GM12878 (cell line): ENCODE results near the gene FTO. TPM values are rescaled to one million over a fixed set of nuclear protein-coding genes. Genes with fewer than 3 reads are reported as not detected.

Source experiments
- ATAC-seq: fragments of 200-7000 bp; cut with Tn5 transposase; 3 replicates; pipeline ENCODE4 v1.9.1; 2020; ENCODE audit warnings: mild to moderate bottlenecking, moderate library complexity
- BruUV-seq: library from RNA; stranded (reverse); fragments of 400-500 nt; replicated peaks from 2 replicates; lab custom pipeline; 2021; lab: Mats Ljungman, UMichigan
- CTCF ChIA-PET: fragments of 300-600 bp; sonication (Branson Sonifier 250); formaldehyde crosslinking; extraction: SDS; loops from one replicate; lab custom pipeline; 2021; ENCODE audit warnings: inconsistent platforms; lab: Yijun Ruan, JAX
- POLR2A ChIA-PET: fragments of 350-600 bp; formaldehyde crosslinking; extraction: SDS; loops from one replicate; lab custom pipeline; 2021; ENCODE audit warnings: inconsistent platforms; lab: Charles Lee
- RAD21 ChIA-PET: fragments of 300-600 bp; sonication (Branson Sonifier 250); formaldehyde crosslinking; loops from one replicate; lab custom pipeline; 2023; ENCODE audit warnings: antibody characterized with exemption; ENCODE audit not compliant: unreplicated experiment; lab: Charles Lee
- SMC1A ChIA-PET: fragments of 300-600 bp; sonication (Branson Sonifier 250); formaldehyde crosslinking; loops from one replicate; lab custom pipeline; 2023; ENCODE audit not compliant: unreplicated experiment, uncharacterized antibody; lab: Charles Lee
- DNase-seq: peaks from one replicate; pipeline ENCODE4 v3.0.0-alpha.2; 2011; ENCODE audit warnings: low read depth, low spot score
- FAIRE-seq: peaks from 3 replicates; lab custom pipeline; 2011; peaks lifted over from hg19 to GRCh38; lab: Jason Lieb, UNC
- H2AFZ ChIP-seq: 2 replicates; pipeline ENCODE4 v1.6.0; 2011; ENCODE audit warnings: low read depth, low read length, control low read depth; ENCODE audit not compliant: control insufficient read depth
- H3K27ac ChIP-seq: 2 replicates; pipeline ENCODE4 v1.5.1; 2011; ENCODE audit warnings: control low read depth; ENCODE audit not compliant: control insufficient read depth, insufficient read depth
- H3K27me3 ChIP-seq, 2 experiments: replicated peaks in 1 of 2; 2 replicates each; pipeline versions ENCODE4 v1.6.0 to v1.6.1; 2011; ENCODE audit warnings: low read length in 1 of 2; ENCODE audit not compliant: control insufficient read depth in 2 of 2, insufficient read depth in 2 of 2
- H3K36me3 ChIP-seq, 2 experiments: 2 replicates each; pipeline ENCODE4 v1.5.1; 2011; ENCODE audit warnings: low read length in 1 of 2; ENCODE audit not compliant: control insufficient read depth in 2 of 2, insufficient read depth in 2 of 2
- H3K4me1 ChIP-seq: 2 replicates; pipeline ENCODE4 v1.6.1; 2011; ENCODE audit warnings: mild to moderate bottlenecking, low read length, moderate library complexity, mixed read lengths; ENCODE audit not compliant: control insufficient read depth, insufficient read depth
- H3K4me2 ChIP-seq: 2 replicates; pipeline ENCODE4 v1.6.0; 2011; ENCODE audit warnings: control low read depth; ENCODE audit not compliant: control insufficient read depth, insufficient read depth
- H3K4me3 ChIP-seq: fragments of 200-600 bp; sonication (generic); 2 replicates; pipeline ENCODE4 v1.5.1; 2016
- H3K79me2 ChIP-seq: 2 replicates; pipeline ENCODE4 v1.6.0; 2011; ENCODE audit warnings: low read length; ENCODE audit not compliant: control insufficient read depth, insufficient read depth
- H3K9ac ChIP-seq: 2 replicates; pipeline ENCODE4 v1.8.0; 2011; ENCODE audit warnings: low read length, control low read depth, mixed read lengths; ENCODE audit not compliant: control insufficient read depth, insufficient read depth
- H3K9me3 ChIP-seq: replicated peaks from 3 replicates; pipeline ENCODE4 v1.5.1; 2011; ENCODE audit warnings: mild to moderate bottlenecking, low read length; ENCODE audit not compliant: control insufficient read depth, insufficient read depth
- H4K20me1 ChIP-seq: 2 replicates; pipeline ENCODE4 v1.6.0; 2011; ENCODE audit not compliant: control insufficient read depth, insufficient read depth
- CBX3 ChIP-seq: fragments of 200-600 bp; sonication (generic); IDR thresholded peaks from 2 replicates; pipeline ENCODE4 v1.6.1; 2016; ENCODE audit warnings: low read depth, borderline replicate concordance
- GATAD2B ChIP-seq: fragments of 450-650 bp; conservative IDR thresholded peaks from 2 replicates; pipeline ENCODE4 v1.6.1; 2017; ENCODE audit warnings: low read depth, mild to moderate bottlenecking, moderate library complexity
- HCFC1 ChIP-seq: fragments of 150-350 bp; IDR thresholded peaks from 2 replicates; pipeline ENCODE4 v1.6.1; 2014; ENCODE audit warnings: low read length
- HDAC2 ChIP-seq: fragments of 200-600 bp; sonication (generic); IDR thresholded peaks from 2 replicates; pipeline ENCODE4 v1.6.1; 2017
- MTA2 ChIP-seq: fragments of 450-650 bp; IDR thresholded peaks from 2 replicates; pipeline ENCODE4 v1.6.1; 2016; ENCODE audit warnings: low read depth, mild to moderate bottlenecking, moderate library complexity
- NFYA ChIP-seq: IDR thresholded peaks from 2 replicates; pipeline ENCODE4 v1.6.1; 2011; ENCODE audit warnings: low read depth, mild to moderate bottlenecking, low read length, improper control_type of control experiment, borderline replicate concordance
- NFYB ChIP-seq: IDR thresholded peaks from 2 replicates; pipeline ENCODE4 v1.6.1; 2011; ENCODE audit warnings: low read depth, mild to moderate bottlenecking, low read length, improper control_type of control experiment, moderate library complexity; ENCODE audit not compliant: insufficient read depth
- NR2C1 ChIP-seq: fragments of 450-650 bp; IDR thresholded peaks from 2 replicates; pipeline ENCODE4 v1.6.1; 2017; ENCODE audit warnings: antibody characterized with exemption, mild to moderate bottlenecking, moderate library complexity
- NRF1 ChIP-seq: conservative IDR thresholded peaks from 2 replicates; pipeline ENCODE4 v1.6.1; 2011; ENCODE audit warnings: mild to moderate bottlenecking, low read depth, low read length, improper control_type of control experiment
- RAD21 ChIP-seq: IDR thresholded peaks from 2 replicates; pipeline ENCODE4 v1.6.1; 2011; ENCODE audit warnings: mild to moderate bottlenecking, low read depth, low read length, moderate library complexity; ENCODE audit not compliant: insufficient read depth
- RB1 ChIP-seq: fragments of 450-650 bp; formaldehyde crosslinking; IDR thresholded peaks from 2 replicates; pipeline ENCODE4 v1.6.1; 2017; ENCODE audit warnings: mild to moderate bottlenecking, borderline replicate concordance
- RCOR1 ChIP-seq: conservative IDR thresholded peaks from 2 replicates; pipeline ENCODE4 v1.6.1; 2012; ENCODE audit warnings: low read depth, low read length, improper control_type of control experiment
- RUNX3 ChIP-seq: IDR thresholded peaks from 2 replicates; pipeline ENCODE4 v1.6.1; 2012; ENCODE audit warnings: low read length, inconsistent platforms
- SMAD5 ChIP-seq: IDR thresholded peaks from 2 replicates; pipeline ENCODE4 v1.6.1; 2016; ENCODE audit warnings: antibody characterized with exemption, low read depth
- SREBF1 ChIP-seq: IDR thresholded peaks from 2 replicates; pipeline ENCODE4 v1.6.1; 2012; ENCODE audit warnings: mild to moderate bottlenecking, low read length
- STAT3 ChIP-seq: IDR thresholded peaks from 2 replicates; pipeline ENCODE4 v1.6.1; 2011; ENCODE audit warnings: low read depth, low read length, improper control_type of control experiment
- ZNF24 ChIP-seq: fragments of 450-650 bp; IDR thresholded peaks from 2 replicates; pipeline ENCODE4 v1.6.1; 2017; ENCODE audit warnings: antibody characterized with exemption, mild to moderate bottlenecking
- WGBS: methylation state at CpG from one replicate; pipeline ENCODE4 v1.1.6; 2016; ENCODE audit warnings: low lambda C conversion rate; ENCODE audit not compliant: insufficient replicate concordance, insufficient coverage; ENCODE audit errors: missing lambda C conversion rate; 5-methylcytosine and 5-hydroxymethylcytosine counted together
- in situ Hi-C: fragments of 300-500 bp; cut with MboI; formaldehyde crosslinking; loops from 9 replicates; pipeline ENCODE4 v1.14.3; 2018; ENCODE audit warnings: mixed read lengths
- intact Hi-C: fragments of 100-400 bp; cut with micrococcal nuclease; formaldehyde crosslinking; loops from one replicate; pipeline ENCODE4 v1.14.2; 2022; ENCODE audit not compliant: unreplicated experiment
- polyA plus RNA-seq, 11 experiments: library from polyadenylated mRNA; depleted of rRNA in 4 of 11; unstranded in 6 of 11; stranded (reverse) in 5 of 11; fragments of >200 nt; fragmentation: Nextera tagmentation in 4 of 11; fragmentation: Illumina TruSeq in 1 of 11; extraction: Ambion mirVana in 4 of 11; extraction: Trizol in 1 of 11; gene quantifications; 1 replicate in 1 of 11; 2 replicates in 10 of 11; pipeline versions ENCODE4 v1.2.1 to v1.2.3, GENCODE V29; 2011 to 2016; ENCODE audit warnings: inconsistent platforms in 2 of 11, missing spikeins in 2 of 11, low read depth in 1 of 11
- total RNA-seq, 4 experiments: library from RNA; depleted of rRNA in 3 of 4; stranded (reverse); fragments of >200 nt in 3 of 4; fragmentation: Illumina TruSeq in 1 of 4; extraction: Trizol in 1 of 4; gene quantifications; 2 replicates each; pipeline versions ENCODE4 v1.2.1 to v1.2.3, GENCODE V29; 2013 to 2021

The FTO gene
- total and polyA plus RNA-seq, 10 of the 15 experiments (the other 5 are each of a cell fraction or from before 2014, with no cell fraction given) = 20.1 to 55.0 (median 47.0) TPM

- TF ChIP-seq STAT3 = no peak
Observed at GRCh38 chr16:53986793-53987192, 282.8 kb downstream of the FTO start (continued).

DNA sequence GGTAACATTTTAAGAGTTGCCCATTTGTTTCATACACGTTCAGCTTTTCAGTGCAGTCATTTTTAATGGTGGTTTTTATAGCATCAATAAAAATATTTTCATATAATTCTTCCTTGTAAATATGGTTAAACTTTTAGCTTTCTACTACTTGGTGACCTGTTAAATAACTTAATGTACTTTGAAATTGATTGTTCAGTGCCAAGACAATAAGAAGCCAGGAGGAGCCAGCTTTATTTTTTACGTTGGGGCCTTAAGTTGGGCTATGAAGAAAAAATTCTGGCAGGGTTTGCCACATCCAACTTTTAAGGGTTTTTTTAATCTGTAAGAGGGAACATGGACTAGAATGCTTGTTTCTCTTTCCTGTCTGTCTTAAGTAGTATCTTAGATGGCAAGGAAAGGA, 284.2 kb downstream of the FTO start:
- Histone ChIP-seq H2AFZ (no peak overlapping the region), H3K4me2 (no peak overlapping the region), H3K9me3 (no peaks in the 10 kb centered on the region), H3K79me2 (no peaks in the 10 kb centered on the region)
- in situ Hi-C loops = no loop called here
- WGBS = 90% methylated on average over 2 of the region's 2 CpGs
- no TSS peak for BruUV-seq
- TF ChIP-seq RAD21 (no peak), SREBF1 (no peak), NRF1 (no peak), CBX3 (no peak), RUNX3 (no peak), RCOR1 (no peak), NFYB (no peak), MTA2 (no peak), SMAD5 (no peak), GATAD2B (no peak), HCFC1 (no peak), ZNF24 (no peak), NR2C1 (no peak), NFYA (no peak), HDAC2 (no peak), RB1 (no peak)
- TF ChIP-seq, all 136 proteins: peak for 0
- ATAC-seq (no peak), DNase-seq (no peak), FAIRE-seq (no peak)
- Histone ChIP-seq H3K9ac (no peak overlapping the region), H4K20me1 (no peaks in the 10 kb centered on the region), H3K4me3 (no peak overlapping the region), H3K27ac (no peak overlapping the region), H3K36me3 (no peaks in the 10 kb centered on the region), H3K4me1 (no peaks in the 10 kb centered on the region), H3K27me3 (no peaks in the 10 kb centered on the region)
- SMC1A ChIA-PET = no interaction called here
- POLR2A ChIA-PET = no interaction called here
- intact Hi-C loops = no loop called here
- RAD21 ChIA-PET = interaction anchor here (0.6 kb wide), 1 partner anchor 950 kb away, joined by 3 read pairs; no protein-coding TSS in a partner anchor
- CTCF ChIA-PET = no interaction called here
